Progenitor cell of endocrine pancreas (in vitro differentiated cells): ENCODE measurements around the gene CFAP73. TPM values are rescaled to one million over a fixed set of nuclear protein-coding genes. Genes with fewer than 3 reads are reported as not detected.

Experiments
- DNase-seq: peaks from one replicate; pipeline ENCODE4 v3.0.0; 2021; ENCODE audit warnings: low spot score; ENCODE audit not compliant: unreplicated experiment
- H3K27ac Mint-ChIP-seq: 2 replicates; pipeline ENCODE4 v1.8.0; 2021; ENCODE audit warnings: mild to moderate bottlenecking, moderate library complexity, mixed read lengths
- H3K27me3 Mint-ChIP-seq: 2 replicates; pipeline ENCODE4 v1.8.0; 2021; ENCODE audit warnings: mixed read lengths
- H3K36me3 Mint-ChIP-seq: 2 replicates; pipeline ENCODE4 v1.8.0; 2022; ENCODE audit warnings: mixed read lengths; ENCODE audit not compliant: insufficient read depth
- H3K4me1 Mint-ChIP-seq: 2 replicates; pipeline ENCODE4 v1.8.0; 2021; ENCODE audit warnings: low read depth, mixed read lengths
- H3K4me3 Mint-ChIP-seq: 2 replicates; pipeline ENCODE4 v1.8.0; 2021; ENCODE audit warnings: low read depth, mild to moderate bottlenecking, moderate library complexity, mixed read lengths
- H3K9me3 Mint-ChIP-seq: 2 replicates; pipeline ENCODE4 v1.8.0; 2021; ENCODE audit warnings: low read depth, mixed read lengths
- CTCF ChIP-seq: fragments of 200-600 bp; sonication (generic); IDR thresholded peaks from one replicate; pipeline ENCODE4 v1.5.0; 2021; ENCODE audit warnings: antibody characterized with exemption, mild to moderate bottlenecking; ENCODE audit not compliant: unreplicated experiment
- total RNA-seq: library from RNA; stranded (reverse); gene quantifications from 2 replicates; pipeline ENCODE4 v1.2.1, GENCODE V29; 2021

Gene CFAP73
- total RNA-seq, 1 donor from 2014 or later = not detected

- Mint-ChIP-seq H3K4me1 (peaks cover 3% of the 10 kb centered on the region), H3K4me3 (no peak overlapping the region), H3K36me3 (peaks cover 11% of the 10 kb centered on the region), H3K27me3 (peaks cover 49% of the 10 kb centered on the region), H3K9me3 (no peaks in the 10 kb centered on the region), H3K27ac (no peak overlapping the region)
- TF ChIP-seq CTCF = no peak
- no peak for DNase-seq
Measured at GRCh38 chr12:113155646-113156045, 6.1 kb downstream of the CFAP73 start.

GRCh38 chr12:113157218-113157859, 7.8 kb downstream of the CFAP73 start:
- no peak overlapping the region for H3K27ac Mint-ChIP-seq
- no peak for TF ChIP-seq CTCF
- no peak overlapping the region for H3K4me3 Mint-ChIP-seq
- peaks cover 17% of the 10 kb centered on the region for H3K36me3 Mint-ChIP-seq
- H3K27me3 Mint-ChIP-seq = peaks cover 41% of the 10 kb centered on the region
- H3K9me3 Mint-ChIP-seq = no peaks in the 10 kb centered on the region
- H3K4me1 Mint-ChIP-seq = peaks cover under 1% of the 10 kb centered on the region
- no peak for DNase-seq

- Mint-ChIP-seq H3K27ac (no peak overlapping the region), H3K9me3 (no peaks in the 10 kb centered on the region), H3K36me3 (peaks cover 18% of the 10 kb centered on the region), H3K27me3 (peaks cover 28% of the 10 kb centered on the region), H3K4me3 (no peak overlapping the region), H3K4me1 (no peaks in the 10 kb centered on the region)
- no peak for DNase-seq
- TF ChIP-seq CTCF = no peak
Measured at GRCh38 chr12:113158439-113159203, 9.1 kb downstream of the CFAP73 start.

- DNase-seq = no peak
- peaks cover 22% of the 10 kb centered on the region for H3K27me3 Mint-ChIP-seq
- H3K9me3 Mint-ChIP-seq = no peaks in the 10 kb centered on the region
- H3K36me3 Mint-ChIP-seq = peaks cover 18% of the 10 kb centered on the region
- no peak for TF ChIP-seq CTCF
- no peak overlapping the region for H3K27ac Mint-ChIP-seq
- no peaks in the 10 kb centered on the region for H3K4me1 Mint-ChIP-seq
- no peak overlapping the region for H3K4me3 Mint-ChIP-seq
Measured at GRCh38 chr12:113159937-113160336, 10.4 kb downstream of the CFAP73 start.

GRCh38 chr12:113161415-113162016, 12.0 kb downstream of the CFAP73 start:
- no peak overlapping the region for H3K27ac Mint-ChIP-seq
- no peak for DNase-seq

More at GRCh38 chr12:113161415-113162016, 12.0 kb downstream of the CFAP73 start:
- TF ChIP-seq CTCF = no peak
- Mint-ChIP-seq H3K27me3 (peaks cover 7% of the 10 kb centered on the region), H3K9me3 (no peaks in the 10 kb centered on the region), H3K4me3 (no peak overlapping the region), H3K36me3 (peaks cover 20% of the 10 kb centered on the region), H3K4me1 (no peaks in the 10 kb centered on the region)
